GM23338 (cell line): ENCODE measurements around the gene FAT4. TPM values are rescaled to one million over a fixed set of nuclear protein-coding genes. Genes with fewer than 3 reads are reported as not detected.

Source experiments
- ATAC-seq: fragments of 200-7000 bp; cut with Tn5 transposase; 3 replicates; pipeline ENCODE4 v1.9.1; 2020
- DNase-seq: peaks from one replicate; pipeline ENCODE4 v3.0.0-alpha.2; 2015; ENCODE audit warnings: low spot score
- H2AFZ ChIP-seq: fragments of 200-600 bp; sonication (generic); 2 replicates; pipeline ENCODE4 v1.8.0; 2016; ENCODE audit warnings: antibody characterized with exemption, mild to moderate bottlenecking, moderate library complexity
- H3F3A ChIP-seq: fragments of 200-600 bp; sonication (generic); replicated peaks from 2 replicates; pipeline ENCODE4 v1.8.0; 2017; ENCODE audit warnings: antibody characterized with exemption, mixed run types, low read depth
- H3K27ac ChIP-seq: fragments of 200-600 bp; sonication (generic); 2 replicates; pipeline ENCODE4 v1.6.1; 2016; ENCODE audit warnings: low read depth
- H3K27me3 ChIP-seq: fragments of 200-600 bp; sonication (generic); 2 replicates; pipeline ENCODE4 v1.8.0; 2016; ENCODE audit warnings: mild to moderate bottlenecking, mixed run types, moderate library complexity; ENCODE audit not compliant: insufficient read depth
- H3K36me3 ChIP-seq: fragments of 200-600 bp; sonication (generic); 2 replicates; pipeline ENCODE4 v1.8.0; 2016; ENCODE audit warnings: mild to moderate bottlenecking; ENCODE audit not compliant: insufficient read depth
- H3K4me1 ChIP-seq: fragments of 200-600 bp; sonication (generic); 2 replicates; pipeline ENCODE4 v1.8.0; 2016; ENCODE audit warnings: mild to moderate bottlenecking, moderate library complexity; ENCODE audit not compliant: insufficient read depth
- H3K4me2 ChIP-seq: fragments of 200-600 bp; sonication (generic); 2 replicates; pipeline ENCODE4 v1.7.1; 2017; ENCODE audit warnings: mixed run types
- H3K4me3 ChIP-seq: fragments of 200-600 bp; sonication (generic); 2 replicates; pipeline ENCODE4 v1.6.1; 2016; ENCODE audit warnings: mixed run types
- H3K79me2 ChIP-seq: fragments of 200-600 bp; sonication (generic); replicated peaks from 2 replicates; pipeline ENCODE4 v1.8.0; 2017; ENCODE audit warnings: mild to moderate bottlenecking; ENCODE audit not compliant: insufficient read depth
- H3K9me2 ChIP-seq: fragments of 200-600 bp; sonication (generic); 2 replicates; pipeline ENCODE4 v1.8.0; 2017; ENCODE audit not compliant: insufficient read depth
- H4K20me1 ChIP-seq: fragments of 200-600 bp; sonication (generic); replicated peaks from 2 replicates; pipeline ENCODE4 v1.8.0; 2017; ENCODE audit warnings: mild to moderate bottlenecking; ENCODE audit not compliant: insufficient read depth
- H3K27ac Mint-ChIP-seq: 2 replicates; pipeline ENCODE4 v1.8.0; 2020; ENCODE audit warnings: inconsistent platforms, mild to moderate bottlenecking, moderate library complexity, mixed read lengths
- H3K27me3 Mint-ChIP-seq: 3 replicates; pipeline ENCODE4 v1.8.0; 2022; ENCODE audit warnings: low read depth, mild to moderate bottlenecking, moderate library complexity, mixed read lengths, inconsistent platforms; ENCODE audit not compliant: insufficient read depth, poor library complexity
- H3K36me3 Mint-ChIP-seq: 3 replicates; pipeline ENCODE4 v1.8.0; 2021; ENCODE audit warnings: low read depth, mild to moderate bottlenecking, inconsistent platforms, moderate library complexity, mixed read lengths
- H3K4me1 Mint-ChIP-seq: 3 replicates; pipeline ENCODE4 v1.8.0; 2020; ENCODE audit warnings: mild to moderate bottlenecking, inconsistent platforms, mixed read lengths
- H3K4me3 Mint-ChIP-seq: 3 replicates; pipeline ENCODE4 v1.8.0; 2021; ENCODE audit warnings: moderate library complexity, mild to moderate bottlenecking, inconsistent platforms, mixed read lengths
- H3K9me3 Mint-ChIP-seq: 3 replicates; pipeline ENCODE4 v1.8.0; 2020; ENCODE audit warnings: moderate library complexity, mild to moderate bottlenecking, inconsistent platforms, mixed read lengths
- CTCF ChIP-seq, 2 experiments: fragments of 200-600 bp in 1 of 2; sonication (generic) in 1 of 2; conservative IDR thresholded peaks; 2 replicates each; pipeline versions ENCODE4 v1.5.1 to v1.6.1; 2016 to 2017; ENCODE audit warnings: antibody characterized with exemption in 2 of 2, low read depth in 2 of 2, mild to moderate bottlenecking in 2 of 2, moderate library complexity in 1 of 2
- EZH2 ChIP-seq: fragments of 200-600 bp; sonication (generic); IDR thresholded peaks from one replicate; pipeline ENCODE4 v1.8.0; 2017; ENCODE audit warnings: antibody characterized with exemption, mild to moderate bottlenecking, low read depth; ENCODE audit not compliant: unreplicated experiment
- EZH2phosphoT487 ChIP-seq: fragments of 200-600 bp; sonication (generic); IDR thresholded peaks from one replicate; pipeline ENCODE4 v1.8.1; 2018; ENCODE audit warnings: antibody characterized with exemption; ENCODE audit not compliant: unreplicated experiment
- JUNB ChIP-seq: IDR thresholded peaks from one replicate; pipeline ENCODE4 v1.6.1; 2016; ENCODE audit warnings: antibody characterized with exemption; ENCODE audit not compliant: unreplicated experiment
- NANOG ChIP-seq: IDR thresholded peaks from 2 replicates; pipeline ENCODE4 v1.6.1; 2016; ENCODE audit warnings: antibody characterized with exemption, borderline replicate concordance
- ZNF114 ChIP-seq: fragments of 250-450 bp; sonication (Bioruptor Pico); IDR thresholded peaks from 2 replicates; pipeline ENCODE4 v1.5.0; 2020; ENCODE audit warnings: mild to moderate bottlenecking, moderate library complexity
- ZNF331 ChIP-seq: fragments of 250-450 bp; sonication (Bioruptor Pico); IDR thresholded peaks from 2 replicates; pipeline ENCODE4 v1.5.0; 2020; ENCODE audit warnings: low read depth, mild to moderate bottlenecking, moderate library complexity
- ZNF462 ChIP-seq: fragments of 250-450 bp; sonication (Bioruptor Pico); IDR thresholded peaks from 2 replicates; pipeline ENCODE4 v1.5.0; 2020; ENCODE audit warnings: mild to moderate bottlenecking, moderate library complexity
- polyA plus RNA-seq: library from polyadenylated mRNA; unstranded; fragments of >200 nt; fragmentation: Nextera tagmentation; extraction: Ambion mirVana; gene quantifications from 2 replicates; pipeline ENCODE4 v1.2.1, GENCODE V29; 2016
- total RNA-seq: library from RNA; depleted of rRNA; stranded (reverse); fragments of >200 nt; shearing (Covaris generic); gene quantifications from 2 replicates; pipeline ENCODE4 v1.2.3, GENCODE V29; 2014

The FAT4 gene
- total and polyA plus RNA-seq, 2 experiments from 2014 or later: 0.53 to 6.8 TPM

- TF ChIP-seq CTCF (conservative IDR thresholded peaks at IDR 0.05; ENCODE audit: low read depth in 2 of 2) (no peak), EZH2phosphoT487 (no peak), JUNB (no peak)
Observed at GRCh38 chr4:125276811-125277210, 37.9 kb upstream of the FAT4 start (continued).

GRCh38 chr4:125277790-125278189, 37.0 kb upstream of the FAT4 start:
- no peaks in the 10 kb centered on the region for H3F3A ChIP-seq
- H3K9me2 ChIP-seq: 0 out of 2 replicates have a peak, but pooled peaks cover 4% of the 10 kb centered on the region
- Mint-ChIP-seq H3K27me3 (no peaks in the 10 kb centered on the region), H3K36me3 (no peaks in the 10 kb centered on the region), H3K4me3 (no peak overlapping the region), H3K9me3 (no peaks in the 10 kb centered on the region), H3K4me1 (peaks cover 2% of the 10 kb centered on the region; the same call in 2 of the 3 replicates), H3K27ac (no peak overlapping the region)
- TF ChIP-seq NANOG: no peak
- no peak for ATAC-seq
- no peak overlapping the region for H3K4me3 ChIP-seq
- H3K27me3 ChIP-seq: no peaks in the 10 kb centered on the region
- no peak for DNase-seq
- H3K4me1 ChIP-seq: no peaks in the 10 kb centered on the region
- H3K36me3 ChIP-seq: no peaks in the 10 kb centered on the region
- no peak overlapping the region for H3K27ac ChIP-seq
- no peak overlapping the region for H2AFZ ChIP-seq
- no peak overlapping the region for H3K4me2 ChIP-seq
- no peaks in the 10 kb centered on the region for H4K20me1 ChIP-seq
- H3K79me2 ChIP-seq: no peaks in the 10 kb centered on the region

GRCh38 chr4:125280892-125281403, 33.8 kb upstream of the FAT4 start:
- no peak overlapping the region for H3K4me2 ChIP-seq
- H3K27ac ChIP-seq: no peak overlapping the region
- H3F3A ChIP-seq: no peaks in the 10 kb centered on the region
- ATAC-seq (no peak), DNase-seq (no peak)
- no peak overlapping the region for H3K4me3 ChIP-seq
- TF ChIP-seq JUNB: no peak
- no peak for TF ChIP-seq ZNF331 (CRISPR knock-in tag)
- no peak for TF ChIP-seq EZH2
- no peak for TF ChIP-seq ZNF114 (CRISPR knock-in tag)
- TF ChIP-seq EZH2phosphoT487: no peak
- TF ChIP-seq ZNF462: no peak
- no peaks in the 10 kb centered on the region for H3K36me3 ChIP-seq
- Mint-ChIP-seq H3K27me3 (no peaks in the 10 kb centered on the region), H3K36me3 (no peaks in the 10 kb centered on the region), H3K27ac (no peak overlapping the region), H3K9me3 (no peaks in the 10 kb centered on the region), H3K4me1 (peaks cover 11% of the 10 kb centered on the region), H3K4me3 (no peak overlapping the region)
- no peaks in the 10 kb centered on the region for H3K4me1 ChIP-seq
- H3K79me2 ChIP-seq: no peaks in the 10 kb centered on the region
- H3K9me2 ChIP-seq: 0 out of 2 replicates have a peak, but pooled peaks cover 4% of the 10 kb centered on the region
- no peak overlapping the region for H2AFZ ChIP-seq
- no peaks in the 10 kb centered on the region for H3K27me3 ChIP-seq
- no peaks in the 10 kb centered on the region for H4K20me1 ChIP-seq
